ENCODE results near the gene GPR146.
A peak's percentile ranks its signal among the peaks of the same experiment; 100 is the strongest.

Gene GPR146

DNA sequence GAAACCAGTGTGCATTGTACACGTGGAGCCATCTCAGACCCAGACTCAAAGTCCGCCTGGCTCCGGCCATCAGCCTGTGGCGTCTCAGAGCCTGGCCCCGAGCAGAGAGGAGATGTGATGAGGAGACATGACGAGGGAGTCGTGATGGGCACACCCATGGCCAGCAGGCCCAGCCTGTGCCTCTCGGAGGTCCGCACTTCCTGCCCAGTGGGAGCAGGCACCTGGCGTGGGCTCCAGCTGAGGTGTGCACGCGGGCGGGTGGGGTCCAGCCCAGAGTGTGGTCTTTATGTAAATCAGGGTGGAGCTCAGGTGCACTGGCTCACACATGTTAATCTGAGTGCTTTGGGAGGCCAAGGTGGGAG, 26.0 kb upstream of the GPR146 start:
- TF ChIP-seq CTCF (IDR thresholded peaks at IDR 0.05; ENCODE audit: low read depth, low read length, missing control alignments) = no peak
- H3K4me3 ChIP-seq (replicated peaks; ENCODE audit: low read depth, low read length) = no peak overlapping the region
- DNase-seq (ENCODE audit: extremely low read depth, low read depth) = no peak

- TF ChIP-seq CTCF (IDR thresholded peaks at IDR 0.05; ENCODE audit: low read depth, low read length, missing control alignments) = no peak
- no peak overlapping the region for H3K4me3 ChIP-seq (replicated peaks; ENCODE audit: low read depth, low read length)
- no peak for DNase-seq (ENCODE audit: extremely low read depth, low read depth)
Observed at GRCh38 chr7:1019255-1019785, 25.0 kb upstream of the GPR146 start.

GRCh38 chr7:1019789-1020610, 24.3 kb upstream of the GPR146 start:
- no peak for TF ChIP-seq CTCF (IDR thresholded peaks at IDR 0.05; ENCODE audit: low read depth, low read length, missing control alignments)
- DNase-seq (ENCODE audit: extremely low read depth, low read depth) = no peak

DNA sequence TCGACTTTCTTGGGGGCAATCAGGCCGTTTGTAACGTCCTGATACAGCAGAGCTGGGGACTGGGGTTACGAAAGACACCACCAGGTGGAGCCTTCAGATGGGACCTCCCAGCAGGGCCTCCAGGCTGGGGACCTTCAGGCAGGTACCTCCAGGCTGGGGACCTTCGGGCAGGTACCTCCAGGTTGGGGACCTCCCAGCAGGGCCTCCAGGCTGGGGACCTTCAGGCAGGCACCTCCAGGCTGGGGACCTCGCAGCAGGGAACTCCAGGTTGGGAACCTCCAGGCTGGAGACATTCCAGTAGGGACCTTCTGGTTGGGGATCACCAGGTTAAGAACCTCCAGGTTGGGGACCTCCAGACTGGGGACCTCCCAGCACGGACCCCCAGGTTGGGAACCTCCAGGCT, 23.5 kb upstream of the GPR146 start:
- no peak overlapping the region for H3K4me3 ChIP-seq (replicated peaks; ENCODE audit: low read depth, low read length)
- DNase-seq (ENCODE audit: extremely low read depth, low read depth) = no peak
- TF ChIP-seq CTCF (IDR thresholded peaks at IDR 0.05; ENCODE audit: low read depth, low read length, missing control alignments) = peak; percentile 23

More at GRCh38 chr7:1019789-1020610, 24.3 kb upstream of the GPR146 start:
- no peak overlapping the region for H3K4me3 ChIP-seq (replicated peaks; ENCODE audit: low read depth, low read length)

DNA sequence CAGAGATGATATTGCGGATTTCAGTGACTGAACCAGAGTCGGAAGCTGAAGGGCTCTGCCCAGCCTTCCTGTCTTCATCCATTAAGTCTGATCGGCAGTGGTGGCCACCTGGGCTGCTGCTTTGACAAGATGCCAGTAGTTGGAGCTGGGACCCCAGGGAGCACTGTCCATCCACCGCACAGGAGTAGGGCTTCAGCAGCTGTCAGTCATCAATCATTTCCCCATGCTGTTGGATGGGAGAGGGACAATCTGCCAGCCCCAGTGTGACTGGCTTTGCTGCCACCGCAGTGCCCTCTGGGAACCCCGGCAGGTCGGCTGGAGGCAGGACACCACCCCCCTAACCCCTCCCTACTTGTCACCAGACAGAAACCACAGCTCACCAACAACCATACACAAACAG, 23.0 kb upstream of the GPR146 start:
- no peak for DNase-seq (ENCODE audit: extremely low read depth, low read depth)
- TF ChIP-seq CTCF (IDR thresholded peaks at IDR 0.05; ENCODE audit: low read depth, low read length, missing control alignments) = no peak
- no peak overlapping the region for H3K4me3 ChIP-seq (replicated peaks; ENCODE audit: low read depth, low read length)

GRCh38 chr7:1021931-1022330, 22.4 kb upstream of the GPR146 start:
- DNase-seq (ENCODE audit: extremely low read depth, low read depth) = no peak
- no peak overlapping the region for H3K4me3 ChIP-seq (replicated peaks; ENCODE audit: low read depth, low read length)
- no peak for TF ChIP-seq CTCF (IDR thresholded peaks at IDR 0.05; ENCODE audit: low read depth, low read length, missing control alignments)
